Skin of body (tissue), 2 donors: Measurements from ENCODE around the gene AAK1. TPM values are rescaled to one million over a fixed set of nuclear protein-coding genes. Genes with fewer than 3 reads are reported as not detected.

Experiments
- DNase-seq: peaks from one replicate; lab custom pipeline; 2025; lab: John Stamatoyannopoulos, UW
- total RNA-seq: library from RNA; depleted of rRNA; stranded (reverse); fragments of >200 nt; gene quantifications from one replicate; pipeline ENCODE4 v1.2.3, GENCODE V29; 2014

AAK1 gene
- total RNA-seq, 1 donor from 2014 or later, result 29.9 TPM

GRCh38 chr2:69495008-69495407, 148.5 kb downstream of the AAK1 start:
- no peak for DNase-seq

- DNase-seq, result no peak
Observed at GRCh38 chr2:69494126-69494525, 149.4 kb downstream of the AAK1 start.

GRCh38 chr2:69493268-69493667, 150.3 kb downstream of the AAK1 start:
- no peak for DNase-seq

- no peak for DNase-seq
Observed at GRCh38 chr2:69491864-69492263, 151.7 kb downstream of the AAK1 start.

GRCh38 chr2:69490486-69490885, 153.1 kb downstream of the AAK1 start:
- DNase-seq, result no peak

GRCh38 chr2:69489793-69490192, 153.7 kb downstream of the AAK1 start:
- no peak for DNase-seq

GRCh38 chr2:69483696-69484095, 159.8 kb downstream of the AAK1 start:
- no peak for DNase-seq

- DNase-seq, result no peak
Observed at GRCh38 chr2:69483024-69483423, 160.5 kb downstream of the AAK1 start.

GRCh38 chr2:69482471-69482870, 161.1 kb downstream of the AAK1 start:
- no peak for DNase-seq

GRCh38 chr2:69481421-69481820, 162.1 kb downstream of the AAK1 start:
- DNase-seq, result no peak

- no peak for DNase-seq
Observed at GRCh38 chr2:69477627-69478026, 165.9 kb downstream of the AAK1 start.

- no peak for DNase-seq
Observed at GRCh38 chr2:69474688-69475087, 168.9 kb downstream of the AAK1 start.

GRCh38 chr2:69471793-69472192, 171.7 kb downstream of the AAK1 start:
- no peak for DNase-seq

- DNase-seq, result no peak
Observed at GRCh38 chr2:69470911-69471310, 172.6 kb downstream of the AAK1 start.

GRCh38 chr2:69469784-69470183, 173.8 kb downstream of the AAK1 start:
- no peak for DNase-seq

GRCh38 chr2:69469375-69469774, 174.2 kb downstream of the AAK1 start:
- DNase-seq, result no peak

- no peak for DNase-seq
Observed at GRCh38 chr2:69466728-69467127, 176.8 kb downstream of the AAK1 start.

GRCh38 chr2:69465513-69466456, 177.8 kb downstream of the AAK1 start:
- DNase-seq, result peak; percentile 9

GRCh38 chr2:69464575-69464974, 179.0 kb downstream of the AAK1 start:
- peak; percentile 41 for DNase-seq

- no peak for DNase-seq
Observed at GRCh38 chr2:69462780-69463179, 180.8 kb downstream of the AAK1 start.

GRCh38 chr2:69461404-69461803, 182.1 kb downstream of the AAK1 start:
- no peak for DNase-seq

GRCh38 chr2:69459936-69460335, 183.6 kb downstream of the AAK1 start:
- no peak for DNase-seq

- no peak for DNase-seq
Observed at GRCh38 chr2:69456950-69457445, 186.5 kb downstream of the AAK1 start.
